Stomach smooth muscle (tissue), 2 donors: Measurements from ENCODE around the gene YAE1.

ENCODE experiments used
- H3K27ac ChIP-seq: one replicate; pipeline ENCODE4 v1.7.0; 2013; ENCODE audit warnings: mild to moderate bottlenecking, low read length, inconsistent platforms
- H3K27me3 ChIP-seq, 2 donors: one replicate each; pipeline ENCODE4 v1.7.0; 2013; ENCODE audit warnings: low read length in 2 of 2; ENCODE audit not compliant: insufficient read depth in 2 of 2, control insufficient read depth in 1 of 2
- H3K36me3 ChIP-seq, 2 donors: one replicate each; pipeline ENCODE4 v1.7.0; 2013; ENCODE audit warnings: low read length in 2 of 2; ENCODE audit not compliant: control insufficient read depth in 2 of 2, insufficient read depth in 2 of 2
- H3K4me1 ChIP-seq: one replicate; pipeline ENCODE4 v1.7.0; 2013; ENCODE audit warnings: low read length; ENCODE audit not compliant: control insufficient read depth, insufficient read depth
- H3K4me3 ChIP-seq, 2 donors: one replicate each; pipeline ENCODE4 v1.7.0; 2013; ENCODE audit warnings: low read length in 2 of 2
- H3K9ac ChIP-seq, 2 donors: one replicate each; pipeline ENCODE4 v1.7.0; 2013; ENCODE audit warnings: low read length in 2 of 2, mild to moderate bottlenecking in 1 of 2
- H3K9me3 ChIP-seq, 2 donors: one replicate each; pipeline ENCODE4 v1.7.0; 2013; ENCODE audit warnings: low read length in 2 of 2; ENCODE audit not compliant: control insufficient read depth in 2 of 2
- donor health status: healthy.
- donor health status: Pancreatic carcinoma.

Gene YAE1

DNA sequence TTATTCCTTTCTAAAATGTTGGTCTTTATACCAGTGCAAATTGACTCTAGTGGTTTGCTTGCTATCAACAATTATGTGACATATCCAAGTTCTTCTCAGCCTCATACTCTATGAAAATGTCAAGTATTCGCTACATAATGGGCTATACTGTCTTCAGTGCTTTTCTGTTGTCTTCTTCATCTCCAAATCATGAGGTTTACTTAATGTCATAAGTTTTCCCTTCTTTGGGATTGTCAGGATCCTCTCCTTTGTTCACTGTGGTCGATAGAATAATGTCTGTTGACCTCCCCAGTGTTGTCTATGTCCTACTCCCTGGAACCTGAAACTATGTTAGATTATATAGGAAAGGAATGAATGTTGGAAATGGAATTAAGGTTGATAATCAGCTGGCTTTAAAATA, 40.7 kb downstream of the YAE1 start:
- peaks cover 2% of the 10 kb centered on the region for H3K4me1 ChIP-seq
- H3K27me3 ChIP-seq, result peaks cover 3 to 7% of the 10 kb centered on the region in 2 donors
- no peak overlapping the region for H3K4me3 ChIP-seq
- H3K9ac ChIP-seq, result no peak overlapping the region
- H3K36me3 ChIP-seq, result no peaks in the 10 kb centered on the region
- H3K27ac ChIP-seq, result no peak overlapping the region
- no peaks in the 10 kb centered on the region for H3K9me3 ChIP-seq

DNA sequence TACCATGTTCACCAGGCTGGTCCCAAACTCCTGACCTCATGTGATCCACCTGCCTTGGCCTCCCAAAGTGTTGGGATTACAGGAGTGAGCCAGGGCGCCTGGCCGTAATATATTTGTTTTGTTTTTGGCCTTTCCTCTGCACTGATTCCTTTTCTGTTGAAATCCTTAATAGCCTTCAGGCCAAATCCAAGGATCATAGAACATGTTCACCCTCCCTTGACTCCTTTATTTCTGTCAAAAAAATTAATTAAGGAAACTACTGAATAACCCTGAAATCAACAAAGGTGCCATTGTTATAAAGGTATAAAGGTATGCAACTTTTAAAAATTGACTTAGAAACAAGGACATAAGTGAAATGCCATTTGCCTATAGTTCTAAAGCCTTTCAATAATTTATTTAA, 41.7 kb downstream of the YAE1 start:
- Histone ChIP-seq H3K27me3 (peaks cover 4 to 7% of the 10 kb centered on the region in 2 donors), H3K9ac (no peak overlapping the region), H3K36me3 (no peaks in the 10 kb centered on the region), H3K27ac (no peak overlapping the region), H3K9me3 (no peaks in the 10 kb centered on the region), H3K4me3 (no peak overlapping the region), H3K4me1 (peaks cover 2% of the 10 kb centered on the region)

DNA sequence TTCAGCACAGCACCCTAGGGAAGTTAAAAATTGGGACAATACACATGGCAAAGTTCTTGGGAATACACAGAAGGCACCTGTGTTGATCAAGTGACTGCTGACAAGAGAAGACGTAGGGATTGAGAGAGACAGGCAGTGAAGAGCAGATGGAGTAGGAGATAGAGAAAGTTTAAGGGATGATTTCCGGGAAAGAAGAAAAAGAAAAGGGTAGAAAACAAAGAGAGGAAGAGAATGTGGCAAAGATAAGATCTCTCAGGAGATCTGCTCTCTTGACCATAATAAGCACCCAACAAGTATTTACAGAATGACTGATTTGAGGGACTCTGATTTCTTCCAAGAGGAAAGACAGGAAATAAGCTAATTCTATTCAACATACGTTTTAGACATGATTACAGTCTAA, 42.1 kb downstream of the YAE1 start:
- no peaks in the 10 kb centered on the region for H3K36me3 ChIP-seq
- H3K4me1 ChIP-seq, result peaks cover 2% of the 10 kb centered on the region
- no peak overlapping the region for H3K9ac ChIP-seq
- H3K9me3 ChIP-seq, result no peaks in the 10 kb centered on the region
- no peak overlapping the region for H3K4me3 ChIP-seq
- no peak overlapping the region for H3K27ac ChIP-seq
- peaks cover 7% of the 10 kb centered on the region in 2 donors for H3K27me3 ChIP-seq

DNA sequence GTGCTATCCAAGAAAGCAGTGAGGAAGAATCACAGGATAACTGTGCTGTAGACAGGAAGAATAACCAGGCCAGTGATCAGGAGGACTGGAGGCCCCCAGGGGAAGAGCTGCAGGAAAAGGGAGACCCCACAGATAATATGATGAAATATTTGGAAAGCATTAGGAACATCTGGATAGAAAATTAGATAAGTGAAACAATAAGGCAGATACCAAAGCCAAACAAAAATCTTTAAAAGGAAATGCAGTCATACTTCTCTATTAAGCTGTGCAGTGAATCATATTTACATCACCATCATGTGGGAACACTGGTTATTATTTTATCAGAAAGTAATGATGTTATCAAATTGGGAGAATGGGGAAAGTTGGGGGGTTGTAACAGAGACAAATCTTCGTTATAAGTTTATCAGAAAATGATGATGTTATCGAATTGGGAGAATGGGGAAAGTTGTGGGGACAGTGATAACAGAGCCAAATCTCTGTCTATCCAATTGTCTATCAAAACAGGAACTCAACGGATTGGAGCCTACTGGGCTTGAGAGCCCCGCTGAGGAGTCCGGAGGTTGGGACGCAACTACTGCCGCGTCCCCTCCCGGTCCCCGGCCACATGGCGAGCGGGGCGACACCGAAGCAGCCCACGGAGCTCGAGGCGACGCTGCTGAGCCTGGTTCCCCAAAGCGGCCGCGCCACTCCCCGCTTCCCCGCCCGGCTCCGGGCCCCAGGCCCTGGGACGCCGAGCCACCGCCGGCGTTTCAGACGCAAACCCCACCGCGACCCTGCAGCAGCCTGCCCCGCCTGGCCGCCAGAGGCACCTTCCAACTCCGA, 43.1 kb downstream of the YAE1 start:
- Histone ChIP-seq H3K9ac (no peak overlapping the region), H3K27me3 (peaks cover 7 to 10% of the 10 kb centered on the region in 2 donors), H3K36me3 (no peaks in the 10 kb centered on the region), H3K27ac (no peak overlapping the region), H3K4me3 (peak overlapping the region in 1 of 2 donors; percentile 55), H3K9me3 (no peaks in the 10 kb centered on the region), H3K4me1 (peaks cover 2% of the 10 kb centered on the region)

DNA sequence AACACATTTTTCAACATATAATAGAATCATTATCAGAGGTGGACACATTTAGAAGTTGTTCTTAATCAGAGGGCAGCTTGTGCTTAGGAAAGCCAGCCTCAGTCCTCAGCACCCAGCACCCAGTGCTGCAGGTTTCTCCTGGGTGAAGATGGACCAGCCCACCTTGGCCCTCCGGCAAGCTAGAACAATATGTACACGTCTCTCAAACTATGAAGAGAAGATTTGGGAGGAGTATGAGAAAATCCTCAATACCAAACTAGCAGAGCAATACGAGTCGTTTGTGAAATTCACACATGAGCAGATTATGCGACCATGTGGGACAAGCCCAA, 43.7 kb downstream of the YAE1 start:
- H3K27me3 ChIP-seq, result peaks cover 7 to 10% of the 10 kb centered on the region in 2 donors
- H3K36me3 ChIP-seq, result no peaks in the 10 kb centered on the region
- H3K27ac ChIP-seq, result no peak overlapping the region
- peak overlapping the region in 1 of 2 donors; percentile 55 for H3K4me3 ChIP-seq
- H3K9ac ChIP-seq, result no peak overlapping the region
- H3K9me3 ChIP-seq, result no peaks in the 10 kb centered on the region
- H3K4me1 ChIP-seq, result peaks cover 2% of the 10 kb centered on the region

DNA sequence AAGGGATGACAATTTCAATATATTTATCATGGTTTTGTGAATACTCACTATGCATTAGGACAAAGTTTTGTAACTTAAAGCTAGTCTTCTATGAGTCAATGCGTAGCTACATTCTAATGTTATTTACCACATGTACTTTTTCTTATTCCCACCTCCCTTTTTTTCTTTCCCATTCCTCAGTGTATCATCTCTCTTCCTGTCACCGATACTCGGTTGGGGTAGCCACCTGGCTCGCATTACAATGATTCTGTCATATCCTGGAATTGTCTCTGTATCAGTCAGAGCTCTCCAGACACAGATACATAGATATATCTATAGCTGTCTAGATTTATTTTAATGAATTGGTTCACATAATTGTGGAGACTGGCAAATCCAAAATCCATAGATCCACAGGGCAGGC, 47.4 kb downstream of the YAE1 start:
- H3K4me3 ChIP-seq, result no peak overlapping the region
- peaks cover 2% of the 10 kb centered on the region for H3K4me1 ChIP-seq
- H3K9me3 ChIP-seq, result no peaks in the 10 kb centered on the region
- peaks cover 7 to 10% of the 10 kb centered on the region in 2 donors for H3K27me3 ChIP-seq
- no peak overlapping the region for H3K9ac ChIP-seq
- no peak overlapping the region for H3K27ac ChIP-seq
- H3K36me3 ChIP-seq, result no peaks in the 10 kb centered on the region

DNA sequence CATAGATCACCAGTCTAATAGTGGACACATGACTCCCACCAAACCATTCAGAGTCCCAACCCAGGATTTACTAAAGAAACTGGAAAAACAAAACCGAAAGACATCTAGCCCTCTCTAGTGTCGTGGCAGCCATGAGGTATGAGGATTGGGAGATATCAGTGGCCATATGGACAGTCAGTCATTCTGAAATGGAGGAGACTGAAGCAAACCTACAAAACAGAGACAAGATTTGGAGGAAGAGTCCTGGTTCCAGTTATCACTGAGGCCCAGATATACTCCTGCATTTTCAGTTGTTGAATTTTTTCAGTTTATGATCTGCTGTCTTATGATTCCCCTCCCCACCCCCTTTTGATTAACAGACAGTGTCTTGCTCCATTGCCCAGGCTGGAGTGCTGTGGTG, 48.1 kb downstream of the YAE1 start:
- H3K27ac ChIP-seq, result no peak overlapping the region
- peaks cover 2% of the 10 kb centered on the region for H3K4me1 ChIP-seq
- H3K9me3 ChIP-seq, result no peaks in the 10 kb centered on the region

DNA sequence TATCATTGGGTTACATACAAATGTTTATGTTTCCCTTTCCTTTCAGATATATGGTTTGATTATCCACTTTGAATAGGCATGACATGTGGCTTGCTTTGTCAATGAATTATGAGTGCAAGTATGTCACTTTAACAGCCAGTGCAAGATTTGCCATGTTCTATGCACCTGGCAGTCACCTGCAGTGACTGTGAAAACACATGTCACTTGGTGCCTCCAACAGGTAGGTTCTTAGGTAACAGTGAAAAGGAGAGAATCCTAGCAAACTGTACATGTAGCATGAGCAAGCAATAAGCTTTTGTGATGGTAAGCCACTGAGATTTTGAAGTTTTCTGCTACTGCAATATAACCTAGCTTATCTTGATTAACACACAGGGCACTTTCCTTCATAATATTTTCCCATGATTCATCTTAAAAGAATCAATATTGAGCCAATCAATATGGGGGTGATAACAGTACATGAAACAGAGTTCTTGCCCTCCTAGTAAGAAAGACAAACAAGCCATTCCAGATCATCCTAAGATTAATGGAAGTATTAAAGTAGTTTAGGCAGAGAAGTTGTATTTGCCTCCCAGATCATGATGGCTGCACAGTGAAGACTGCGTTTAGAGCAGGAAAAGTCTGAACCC, 49.3 kb downstream of the YAE1 start:
- no peaks in the 10 kb centered on the region for H3K36me3 ChIP-seq
- no peaks in the 10 kb centered on the region for H3K4me1 ChIP-seq
- no peak overlapping the region for H3K9ac ChIP-seq
- no peak overlapping the region for H3K4me3 ChIP-seq
- H3K27ac ChIP-seq, result no peak overlapping the region
- peaks cover 4% of the 10 kb centered on the region in 2 donors for H3K27me3 ChIP-seq
- no peaks in the 10 kb centered on the region for H3K9me3 ChIP-seq

More for the DNA sequence above, 48.1 kb downstream of the YAE1 start:
- peaks cover 7 to 10% of the 10 kb centered on the region in 2 donors for H3K27me3 ChIP-seq
- no peaks in the 10 kb centered on the region for H3K36me3 ChIP-seq
- no peak overlapping the region for H3K9ac ChIP-seq
- H3K4me3 ChIP-seq, result no peak overlapping the region

DNA sequence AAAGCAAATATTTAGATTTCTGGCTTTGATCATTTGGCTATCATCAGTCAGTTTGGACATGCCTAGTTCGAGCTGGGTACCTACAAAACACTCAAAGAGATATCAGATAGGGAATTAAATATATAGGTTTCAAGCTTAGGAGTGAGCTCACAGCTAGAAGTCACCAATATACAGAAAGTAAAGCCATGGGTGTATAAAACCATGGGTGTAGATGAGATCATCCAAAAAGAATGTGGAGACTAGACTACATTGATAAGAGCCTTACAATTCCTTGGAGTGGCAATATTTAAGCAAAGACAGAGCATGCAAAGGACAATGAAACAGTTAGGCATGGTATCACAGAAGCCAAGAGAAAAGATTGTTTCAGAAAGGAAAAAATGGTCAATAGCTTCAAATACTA, 49.9 kb downstream of the YAE1 start:
- H3K27ac ChIP-seq, result no peak overlapping the region

DNA sequence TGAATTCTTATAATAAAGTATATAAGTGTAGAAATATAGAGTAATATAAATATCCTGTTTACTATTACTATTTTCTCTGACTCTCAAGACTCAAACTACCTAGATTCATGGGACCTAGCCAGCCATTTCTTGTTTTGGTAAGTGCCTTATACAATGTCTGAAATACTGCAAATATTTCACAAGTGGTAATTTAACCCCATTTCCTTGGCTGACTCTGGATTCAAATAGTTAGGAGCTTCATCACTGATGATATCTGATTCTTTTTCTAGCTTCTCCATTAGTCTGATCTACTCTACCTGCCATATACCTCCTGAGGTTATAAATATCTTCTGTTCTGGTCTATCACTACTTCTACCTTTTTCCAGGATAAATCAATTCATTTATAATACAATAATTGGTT, 50.8 kb downstream of the YAE1 start:
- H3K9ac ChIP-seq, result no peak overlapping the region
- H3K4me1 ChIP-seq, result no peaks in the 10 kb centered on the region
- H3K4me3 ChIP-seq, result no peak overlapping the region
- no peaks in the 10 kb centered on the region for H3K36me3 ChIP-seq
- H3K9me3 ChIP-seq, result no peaks in the 10 kb centered on the region
- no peak overlapping the region for H3K27ac ChIP-seq
- peaks cover 4% of the 10 kb centered on the region in 2 donors for H3K27me3 ChIP-seq

More for the DNA sequence above, 49.9 kb downstream of the YAE1 start:
- Histone ChIP-seq H3K36me3 (no peaks in the 10 kb centered on the region), H3K4me1 (no peaks in the 10 kb centered on the region), H3K4me3 (no peak overlapping the region), H3K27me3 (peaks cover 4% of the 10 kb centered on the region in 2 donors), H3K9ac (no peak overlapping the region), H3K9me3 (no peaks in the 10 kb centered on the region)

DNA sequence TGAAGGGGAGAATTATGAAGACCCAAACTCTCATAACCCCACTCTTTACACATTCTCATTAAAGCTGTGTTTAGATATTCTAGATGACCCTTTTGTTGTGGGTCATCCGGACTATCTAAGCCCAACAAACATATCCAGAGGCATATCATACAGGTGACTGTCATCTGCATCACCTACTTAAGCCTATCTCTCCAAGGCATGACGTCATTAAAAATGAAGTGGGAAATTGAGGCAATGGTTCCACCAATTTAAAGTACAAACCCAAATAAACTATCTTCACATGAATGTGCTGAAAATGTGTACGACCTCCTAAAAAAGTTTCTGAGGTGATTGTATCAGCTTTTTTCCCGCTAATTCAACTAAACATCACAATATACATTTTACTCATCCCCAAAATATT, 52.7 kb downstream of the YAE1 start:
- no peaks in the 10 kb centered on the region for H3K9me3 ChIP-seq
- H3K4me1 ChIP-seq, result peaks cover 4% of the 10 kb centered on the region
- no peak overlapping the region for H3K4me3 ChIP-seq
- no peak overlapping the region for H3K27ac ChIP-seq
- no peaks in the 10 kb centered on the region for H3K36me3 ChIP-seq
- no peak overlapping the region for H3K9ac ChIP-seq
- H3K27me3 ChIP-seq, result peaks cover 0 to 2% of the 10 kb centered on the region in 2 donors
